ENCODE data around the gene PRCD.
"Not testable (repeated sequence)": the region's sequence is repeated elsewhere in the genome, so short reads cannot be mapped to it uniquely, and the experiment has no call there.

The PRCD gene

GRCh38 chr17:76506408-76507345 lies 33.2 kb upstream of the PRCD start:
- peak; percentile 81 for DNase-seq

- not testable (repeated sequence) for DNase-seq
Measured at GRCh38 chr17:76508472-76509063, 31.3 kb upstream of the PRCD start.

GRCh38 chr17:76510831-76511244 lies 29.0 kb upstream of the PRCD start:
- no peak for DNase-seq

- no peak for DNase-seq
Measured at GRCh38 chr17:76511668-76512365, 28.0 kb upstream of the PRCD start.

- no peak for DNase-seq
Measured at GRCh38 chr17:76512366-76513305, 27.2 kb upstream of the PRCD start.

- DNase-seq, result no peak
Measured at GRCh38 chr17:76513306-76513692, 26.5 kb upstream of the PRCD start.

- DNase-seq, result not testable (repeated sequence)
Measured at GRCh38 chr17:76514355-76514754, 25.5 kb upstream of the PRCD start.

- no peak for DNase-seq
Measured at GRCh38 chr17:76515274-76515949, 24.4 kb upstream of the PRCD start.

GRCh38 chr17:76517638-76518038 lies 22.2 kb upstream of the PRCD start:
- DNase-seq, result peak; percentile 21

GRCh38 chr17:76519048-76519966 lies 20.5 kb upstream of the PRCD start:
- DNase-seq, result no peak

GRCh38 chr17:76521262-76521661 lies 18.6 kb upstream of the PRCD start:
- DNase-seq, result no peak

- not testable (repeated sequence) for DNase-seq
Measured at GRCh38 chr17:76521683-76522082, 18.2 kb upstream of the PRCD start.

- peak; percentile 87 for DNase-seq
Measured at GRCh38 chr17:76523084-76524037, 16.5 kb upstream of the PRCD start.

- no peak for DNase-seq
Measured at GRCh38 chr17:76524598-76525512, 15.0 kb upstream of the PRCD start.

- not testable (repeated sequence) for DNase-seq
Measured at GRCh38 chr17:76525513-76525833, 14.4 kb upstream of the PRCD start.

GRCh38 chr17:76527016-76527415 lies 12.8 kb upstream of the PRCD start:
- peak; percentile 41 for DNase-seq

GRCh38 chr17:76527430-76528111 lies 12.3 kb upstream of the PRCD start:
- peak; percentile 64 for DNase-seq

GRCh38 chr17:76528156-76528527 lies 11.7 kb upstream of the PRCD start:
- peak; percentile 59 for DNase-seq
